GM12878 (cell line): ENCODE measurements around the gene CC2D1B.

Experiments
- ATF2 ChIP-seq: IDR thresholded peaks from 2 replicates; pipeline ENCODE4 v1.6.1; 2012; ENCODE audit warnings: low read length, inconsistent platforms
- CEBPB ChIP-seq, 2 experiments: fragments of 150-350 bp in 1 of 2; IDR thresholded peaks; 2 replicates each; pipeline ENCODE4 v1.6.1; 2012 to 2014; ENCODE audit warnings: low read depth in 2 of 2, low read length in 2 of 2, borderline replicate concordance in 1 of 2, inconsistent platforms in 1 of 2
- CHD1 ChIP-seq: IDR thresholded peaks from 2 replicates; pipeline ENCODE4 v1.6.1; 2012; ENCODE audit warnings: low read depth, low read length, improper control_type of control experiment
- EP300 ChIP-seq, 2 experiments: fragments of 150-350 bp in 1 of 2; IDR thresholded peaks; 2 replicates each; pipeline ENCODE4 v1.6.1; 2011 to 2012; ENCODE audit warnings: low read depth in 2 of 2, low read length in 2 of 2, borderline replicate concordance in 1 of 2, improper control_type of control experiment in 1 of 2, inconsistent platforms in 1 of 2; ENCODE audit not compliant: control insufficient read depth in 1 of 2
- TF ChIP-seq, protein P1 (sequence below), 3 experiments: IDR thresholded peaks in 2 of 3; conservative IDR thresholded peaks in 1 of 3; 2 replicates each; pipeline ENCODE4 v1.5.1; 2011; ENCODE audit warnings: low read depth in 3 of 3, low read length in 3 of 3, mild to moderate bottlenecking in 3 of 3, control low read depth in 2 of 3, moderate library complexity in 2 of 3, inconsistent platforms in 1 of 3, mixed read lengths in 1 of 3; ENCODE audit not compliant: control insufficient read depth in 2 of 3, insufficient read depth in 1 of 3; ENCODE audit errors: extremely low read depth in 1 of 3

- TF ChIP-seq, protein P1, sequence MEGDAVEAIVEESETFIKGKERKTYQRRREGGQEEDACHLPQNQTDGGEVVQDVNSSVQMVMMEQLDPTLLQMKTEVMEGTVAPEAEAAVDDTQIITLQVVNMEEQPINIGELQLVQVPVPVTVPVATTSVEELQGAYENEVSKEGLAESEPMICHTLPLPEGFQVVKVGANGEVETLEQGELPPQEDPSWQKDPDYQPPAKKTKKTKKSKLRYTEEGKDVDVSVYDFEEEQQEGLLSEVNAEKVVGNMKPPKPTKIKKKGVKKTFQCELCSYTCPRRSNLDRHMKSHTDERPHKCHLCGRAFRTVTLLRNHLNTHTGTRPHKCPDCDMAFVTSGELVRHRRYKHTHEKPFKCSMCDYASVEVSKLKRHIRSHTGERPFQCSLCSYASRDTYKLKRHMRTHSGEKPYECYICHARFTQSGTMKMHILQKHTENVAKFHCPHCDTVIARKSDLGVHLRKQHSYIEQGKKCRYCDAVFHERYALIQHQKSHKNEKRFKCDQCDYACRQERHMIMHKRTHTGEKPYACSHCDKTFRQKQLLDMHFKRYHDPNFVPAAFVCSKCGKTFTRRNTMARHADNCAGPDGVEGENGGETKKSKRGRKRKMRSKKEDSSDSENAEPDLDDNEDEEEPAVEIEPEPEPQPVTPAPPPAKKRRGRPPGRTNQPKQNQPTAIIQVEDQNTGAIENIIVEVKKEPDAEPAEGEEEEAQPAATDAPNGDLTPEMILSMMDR (IDR thresholded peaks at IDR 0.05 in 2 of 3, conservative IDR thresholded peaks at IDR 0.05 in 1 of 3; ENCODE audit: control insufficient read depth in 2 of 3, extremely low read depth in 1 of 3, insufficient read depth in 1 of 3, low read depth in 3 of 3, low read length in 3 of 3) = no peak
- TF ChIP-seq EP300 (IDR thresholded peaks at IDR 0.05; ENCODE audit: borderline replicate concordance in 1 of 2, control insufficient read depth in 1 of 2, low read depth in 2 of 2, low read length in 2 of 2) = no peak
- no peak for TF ChIP-seq CHD1
- no peak for TF ChIP-seq CEBPB (IDR thresholded peaks at IDR 0.05; ENCODE audit: borderline replicate concordance in 1 of 2, low read depth in 2 of 2, low read length in 2 of 2)
- TF ChIP-seq ATF2 = no peak
Measured at GRCh38 chr1:52413410-52413989, 47.5 kb upstream of the CC2D1B start.
